ENCODE data around the gene SNAPC1.

DNA sequence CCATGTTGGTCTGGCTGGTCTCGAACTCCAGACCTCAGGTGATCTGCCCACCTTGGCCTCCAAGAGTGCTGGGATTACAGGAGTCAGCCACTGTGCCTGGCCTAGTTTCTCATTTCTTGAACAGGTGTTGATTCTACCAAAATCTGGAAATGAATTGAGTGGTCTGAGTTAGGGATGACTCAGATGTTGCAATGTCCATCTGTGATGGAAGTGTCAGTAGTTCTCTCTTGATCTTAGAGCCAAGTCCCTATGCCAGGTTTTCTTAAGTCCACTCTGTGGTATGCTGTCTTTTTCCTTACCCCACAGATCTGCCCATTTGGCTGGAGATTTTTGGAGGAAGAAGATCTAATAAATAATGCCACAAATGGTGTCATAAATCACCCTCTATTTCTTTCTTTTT is 12.6 kb downstream of the SNAPC1 start:
- TF ChIP-seq, protein P1, sequence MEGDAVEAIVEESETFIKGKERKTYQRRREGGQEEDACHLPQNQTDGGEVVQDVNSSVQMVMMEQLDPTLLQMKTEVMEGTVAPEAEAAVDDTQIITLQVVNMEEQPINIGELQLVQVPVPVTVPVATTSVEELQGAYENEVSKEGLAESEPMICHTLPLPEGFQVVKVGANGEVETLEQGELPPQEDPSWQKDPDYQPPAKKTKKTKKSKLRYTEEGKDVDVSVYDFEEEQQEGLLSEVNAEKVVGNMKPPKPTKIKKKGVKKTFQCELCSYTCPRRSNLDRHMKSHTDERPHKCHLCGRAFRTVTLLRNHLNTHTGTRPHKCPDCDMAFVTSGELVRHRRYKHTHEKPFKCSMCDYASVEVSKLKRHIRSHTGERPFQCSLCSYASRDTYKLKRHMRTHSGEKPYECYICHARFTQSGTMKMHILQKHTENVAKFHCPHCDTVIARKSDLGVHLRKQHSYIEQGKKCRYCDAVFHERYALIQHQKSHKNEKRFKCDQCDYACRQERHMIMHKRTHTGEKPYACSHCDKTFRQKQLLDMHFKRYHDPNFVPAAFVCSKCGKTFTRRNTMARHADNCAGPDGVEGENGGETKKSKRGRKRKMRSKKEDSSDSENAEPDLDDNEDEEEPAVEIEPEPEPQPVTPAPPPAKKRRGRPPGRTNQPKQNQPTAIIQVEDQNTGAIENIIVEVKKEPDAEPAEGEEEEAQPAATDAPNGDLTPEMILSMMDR (IDR thresholded peaks at IDR 0.05), result no peak
- TF ChIP-seq POLR2AphosphoS5 (IDR thresholded peaks at IDR 0.05; ENCODE audit: insufficient read depth in 1 of 2, low read depth in 1 of 2), result no peak
